ENCODE measurements around the gene TUFT1.

- TF ChIP-seq POLR2AphosphoS5 (IDR thresholded peaks at IDR 0.05; ENCODE audit: low read length) (no peak), CTCF (IDR thresholded peaks at IDR 0.05 in 2 of 3, conservative IDR thresholded peaks at IDR 0.05 in 1 of 3; ENCODE audit: control insufficient read depth in 2 of 3, extremely low read depth in 1 of 3, insufficient read depth in 1 of 3, low read depth in 3 of 3, low read length in 3 of 3) (no peak), BCLAF1 (IDR thresholded peaks at IDR 0.05) (no peak), SP1 (IDR thresholded peaks at IDR 0.05; ENCODE audit: low read depth, low read length) (no peak), BRCA1 (IDR thresholded peaks at IDR 0.05; ENCODE audit: low read depth, low read length) (no peak), NR2C2 (IDR thresholded peaks at IDR 0.05; ENCODE audit: borderline replicate concordance, control insufficient read depth, insufficient read length, low read depth) (no peak), CEBPZ (IDR thresholded peaks at IDR 0.05; ENCODE audit: low read depth, low read length) (no peak)
These were observed 41.3 kb downstream of the TUFT1 start for GRCh38 chr1:151581451-151581850.

All from GM12878 (cell line).